GM21360 (cell line): ENCODE measurements around the gene TMEM50B.
"Not testable (repeated sequence)": the region's sequence is repeated elsewhere in the genome, so short reads cannot be mapped to it uniquely, and the experiment has no call there.

Source experiments
- ATAC-seq: cut with Tn5 transposase; IDR thresholded peaks from one replicate; pipeline ENCODE4 v1.9.1; 2021; ENCODE audit warnings: mild to moderate bottlenecking, moderate library complexity; ENCODE audit not compliant: unreplicated experiment

TMEM50B gene

DNA sequence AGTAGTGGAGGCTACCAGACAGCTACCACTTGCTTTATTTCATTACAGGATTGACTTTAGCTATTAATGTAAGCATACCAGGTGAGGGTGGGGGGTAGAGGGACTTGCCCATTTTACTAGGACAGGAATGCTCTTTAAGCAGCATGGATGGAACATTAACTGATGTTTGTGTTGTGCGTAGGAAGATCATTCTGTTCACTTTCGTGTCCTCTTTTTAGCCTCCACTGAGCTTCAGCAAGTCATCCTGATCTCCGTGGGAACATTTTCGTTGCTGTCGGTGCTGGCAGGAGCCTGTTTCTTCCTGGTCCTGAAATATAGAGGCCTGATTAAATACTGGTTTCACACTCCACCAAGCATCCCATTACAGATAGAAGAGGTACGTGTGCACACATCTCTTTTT is 47.3 kb downstream of the TMEM50B start:
- ATAC-seq = no peak

DNA sequence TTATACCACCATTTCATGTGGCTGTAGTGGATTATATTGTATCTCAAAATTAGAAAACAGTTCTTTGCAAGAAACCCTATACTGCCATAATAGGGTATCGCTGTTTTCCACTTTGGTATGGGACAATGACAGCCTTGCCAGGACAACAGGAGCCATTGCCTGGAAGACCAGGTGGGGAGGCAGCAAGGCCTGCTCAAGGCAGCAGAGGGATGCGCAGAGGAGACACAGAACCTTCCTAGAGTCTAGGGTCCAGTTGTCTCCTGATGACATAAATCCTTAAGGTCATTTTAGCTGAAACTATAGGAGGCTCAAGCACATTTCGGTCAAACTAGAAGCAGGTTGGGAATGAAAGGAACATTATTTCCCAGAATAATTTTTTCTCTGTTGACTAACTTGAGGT is 48.9 kb downstream of the TMEM50B start:
- no peak for ATAC-seq

DNA sequence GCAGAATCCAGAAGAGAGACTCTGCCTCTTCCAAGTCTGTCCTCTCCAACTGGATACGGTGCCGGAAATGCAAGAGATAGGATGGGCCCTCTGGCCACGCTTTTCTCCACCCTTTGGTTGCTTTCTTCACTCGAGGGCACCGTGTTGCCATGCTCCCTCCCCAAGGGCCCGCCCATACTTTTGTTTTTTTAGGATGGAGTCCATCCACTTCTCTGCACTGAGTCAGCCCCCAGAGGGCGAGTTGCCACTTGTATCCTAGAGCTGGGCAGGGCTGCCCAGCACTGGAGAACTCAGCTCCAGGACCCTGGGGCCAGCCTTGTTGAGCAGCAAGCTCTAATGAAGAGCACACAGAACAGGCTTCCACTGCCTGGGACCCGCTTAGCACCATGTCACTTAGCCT is 51.1 kb downstream of the TMEM50B start:
- ATAC-seq = no peak

DNA sequence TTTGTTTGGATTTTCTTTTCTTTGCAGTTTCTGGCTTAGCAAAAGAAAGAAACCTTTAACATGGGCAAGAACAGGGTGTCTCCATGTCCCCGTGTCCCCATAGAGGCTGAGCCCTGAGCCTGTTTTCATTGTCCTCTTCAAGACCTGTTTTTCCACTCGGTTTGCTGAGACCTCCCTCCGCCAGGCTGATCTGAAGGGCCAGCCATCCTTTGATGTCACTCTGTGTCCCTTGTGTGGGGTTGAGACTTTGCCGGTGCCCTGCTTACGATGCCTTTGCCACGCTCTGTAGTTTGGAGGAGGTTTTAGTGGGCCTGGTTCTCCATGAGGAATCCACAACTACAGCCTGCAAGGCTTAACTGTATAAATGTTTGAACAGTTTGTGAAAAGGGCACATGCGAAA is 52.7 kb downstream of the TMEM50B start:
- ATAC-seq = no peak

DNA sequence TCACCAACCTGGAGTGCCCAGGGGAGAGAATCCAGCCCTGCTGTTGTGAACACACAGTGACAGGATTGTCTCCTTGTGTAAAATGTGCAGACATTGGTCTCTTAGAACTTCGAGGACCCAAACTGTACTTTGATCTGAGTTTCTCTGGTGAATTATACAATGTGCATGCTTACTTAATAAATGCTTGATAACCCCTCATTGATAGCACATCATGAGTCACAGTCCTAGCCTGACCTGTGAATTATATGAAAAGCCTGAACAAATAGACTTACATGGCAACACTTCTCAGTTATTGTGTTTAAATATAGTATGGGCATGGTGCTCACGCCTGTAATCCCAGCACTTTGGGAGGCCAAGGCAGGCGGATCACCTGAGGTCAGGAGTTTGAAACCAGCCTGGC is 53.9 kb downstream of the TMEM50B start:
- ATAC-seq = no peak

DNA sequence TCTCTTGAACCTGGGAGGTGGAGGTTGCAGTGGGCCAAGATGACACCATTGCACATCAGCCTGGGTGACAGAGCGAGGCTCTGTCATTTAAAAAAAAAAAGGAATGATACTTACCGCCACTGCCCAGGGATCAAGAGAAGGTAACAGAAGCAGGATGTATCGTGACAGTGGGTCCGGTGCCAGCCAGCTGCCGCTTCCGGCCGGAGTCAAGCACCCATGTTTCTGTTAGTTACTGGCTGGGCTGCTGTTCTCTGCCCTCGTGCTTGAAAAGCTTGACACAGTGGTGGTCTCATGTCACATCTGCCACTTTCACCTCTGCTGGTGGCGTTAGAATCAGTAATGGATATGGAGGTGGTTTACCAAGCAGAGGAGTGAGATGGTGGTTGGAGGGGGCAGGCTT is 55.6 kb downstream of the TMEM50B start:
- ATAC-seq = no peak

DNA sequence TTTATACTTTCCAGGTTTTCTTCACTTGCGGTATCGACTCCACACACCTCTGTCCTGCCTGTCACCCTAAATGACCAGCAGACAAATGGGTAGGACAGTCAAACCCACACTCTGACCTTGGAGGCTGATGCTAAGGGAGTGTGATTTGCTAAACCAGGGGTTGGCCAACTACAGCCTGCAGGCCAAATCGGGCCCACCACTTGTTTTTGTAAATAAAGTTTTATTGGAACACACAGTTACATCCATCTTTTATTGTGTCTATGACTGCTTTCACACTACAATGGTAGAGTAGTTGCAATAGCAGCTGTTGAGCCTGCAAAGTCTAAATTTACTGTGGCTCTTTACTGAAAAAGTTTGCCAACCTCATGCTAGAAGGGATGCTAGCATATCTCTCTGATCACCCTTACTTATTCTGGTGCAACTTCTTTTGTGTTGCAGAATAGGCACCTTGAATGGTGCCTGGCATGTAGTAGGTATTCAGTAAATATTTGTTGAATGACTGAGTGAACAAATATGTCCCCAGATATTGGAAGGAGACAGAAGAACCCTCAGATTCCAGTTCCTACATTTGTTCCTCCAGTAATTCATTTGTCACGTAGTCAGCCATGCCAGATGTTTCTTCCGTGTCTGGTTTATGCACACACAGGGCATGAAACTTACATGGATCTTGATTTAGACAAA is 57.9 kb downstream of the TMEM50B start:
- no peak for ATAC-seq

DNA sequence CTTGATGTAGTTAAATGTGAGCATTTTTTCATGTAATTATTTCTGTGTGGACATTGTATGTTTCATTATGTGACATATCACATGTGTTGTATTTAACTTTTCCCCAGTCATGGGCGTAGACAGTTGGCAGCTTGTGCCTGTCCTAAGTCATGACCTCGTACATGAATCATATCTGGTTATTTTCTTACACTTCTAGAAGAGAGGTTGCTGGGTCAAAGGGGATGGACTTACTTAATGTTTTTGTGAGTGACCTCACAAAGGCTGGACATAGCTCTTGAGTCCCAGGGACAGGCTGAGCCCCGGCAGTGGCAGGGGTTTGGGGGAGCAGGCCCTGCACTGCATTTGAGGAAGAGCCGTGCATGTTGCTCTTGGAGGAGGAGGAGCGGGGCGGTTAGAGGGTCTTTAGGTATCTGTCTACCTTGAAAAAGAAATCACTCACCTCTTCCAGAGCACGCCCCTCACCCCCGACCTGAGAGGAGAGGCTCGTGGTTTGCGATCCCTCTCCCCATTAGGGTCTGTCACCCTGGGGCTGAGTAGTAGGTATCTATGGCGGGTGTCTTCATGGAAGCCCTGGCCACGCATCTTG is 60.1 kb downstream of the TMEM50B start:
- no peak for ATAC-seq

DNA sequence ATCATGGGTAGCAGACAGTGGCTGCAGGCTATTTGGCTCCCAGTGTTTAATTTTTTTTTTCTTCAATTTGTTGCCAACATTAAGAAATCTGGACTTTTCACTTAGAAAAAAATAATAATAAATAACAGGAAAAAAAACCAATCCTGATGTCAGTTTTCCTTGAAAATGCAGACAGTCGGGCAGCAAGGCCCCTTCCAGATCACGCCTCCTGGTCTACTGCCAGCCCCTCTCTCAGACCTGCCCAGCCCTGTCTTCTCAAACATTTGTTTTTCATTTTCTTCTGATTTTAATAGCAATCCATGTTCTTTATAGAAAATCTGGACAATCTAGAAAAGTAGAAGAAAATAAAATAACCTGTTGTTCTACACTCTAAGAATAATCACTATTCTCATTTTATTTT is 61.1 kb downstream of the TMEM50B start:
- ATAC-seq = no peak

DNA sequence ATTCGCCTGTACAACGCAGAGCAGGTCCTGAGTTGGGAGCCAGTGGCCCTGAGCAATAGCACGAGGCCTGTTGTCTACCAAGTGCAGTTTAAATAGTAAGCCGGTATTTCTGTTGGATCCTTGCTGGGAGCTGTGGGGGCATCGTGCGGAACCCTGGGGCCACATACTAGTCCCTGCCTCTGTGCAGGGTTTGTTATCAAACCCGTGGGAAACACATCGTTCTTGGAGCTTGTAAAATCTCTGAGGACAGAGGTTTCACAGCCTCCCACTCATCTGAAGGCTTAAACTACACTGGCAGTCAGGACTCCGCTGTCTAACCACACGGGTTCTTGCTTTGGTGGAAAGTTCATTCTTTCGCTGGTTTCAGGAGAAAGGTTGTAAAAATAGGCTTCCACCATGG is 64.8 kb downstream of the TMEM50B start:
- ATAC-seq = no peak

DNA sequence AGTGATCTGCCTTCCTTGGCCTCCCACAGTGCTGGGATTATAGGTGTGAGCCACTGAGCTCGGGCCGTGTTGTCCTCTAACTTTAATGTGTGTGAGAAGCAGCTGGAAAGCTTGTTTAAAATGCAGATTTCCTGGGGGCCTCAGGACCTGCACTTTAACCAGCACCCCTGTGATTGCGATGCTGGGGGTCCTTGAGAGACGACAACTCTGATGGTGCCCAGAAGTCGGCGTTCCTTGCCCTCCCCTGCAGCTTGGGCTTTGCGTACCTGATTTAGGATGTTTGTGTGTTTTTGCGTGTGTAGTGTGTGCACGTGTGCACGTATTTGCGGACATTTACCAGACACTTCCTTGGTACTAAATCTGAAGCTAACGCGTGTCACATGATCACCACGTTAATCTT is 65.7 kb downstream of the TMEM50B start:
- ATAC-seq = no peak

DNA sequence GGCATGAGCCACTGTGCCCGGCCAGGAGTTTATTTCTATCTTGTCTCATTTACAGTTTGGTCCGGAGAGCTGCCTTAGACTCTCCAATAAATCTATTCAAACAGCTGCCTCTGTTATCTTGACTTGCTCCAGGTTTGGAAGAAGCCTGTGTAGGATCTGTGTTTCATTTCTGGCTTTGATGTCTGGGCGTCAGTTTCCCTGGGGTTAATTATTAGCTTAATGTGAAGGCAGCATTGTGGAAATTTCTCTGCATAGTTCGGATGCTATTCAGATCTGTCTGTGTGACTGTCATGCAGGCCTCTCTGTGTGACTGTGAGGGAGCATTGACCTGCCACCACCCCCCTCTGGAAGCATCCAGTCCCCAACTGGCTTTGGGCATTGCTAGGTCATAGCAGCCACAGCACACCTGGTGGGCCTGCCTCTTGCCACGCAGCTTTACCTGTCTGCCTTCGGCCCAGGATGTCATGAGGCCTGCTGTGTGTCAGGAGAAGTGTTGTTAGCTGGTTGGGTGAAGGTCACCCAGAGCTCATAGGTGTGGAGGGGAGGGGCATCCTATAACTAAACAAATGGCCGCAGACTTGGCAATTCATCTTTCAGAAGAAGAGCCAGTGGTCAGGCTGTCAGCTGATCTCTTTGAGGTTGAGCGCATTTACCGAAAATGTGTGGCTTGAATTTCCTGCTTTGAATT is 66.8 kb downstream of the TMEM50B start:
- ATAC-seq = no peak

DNA sequence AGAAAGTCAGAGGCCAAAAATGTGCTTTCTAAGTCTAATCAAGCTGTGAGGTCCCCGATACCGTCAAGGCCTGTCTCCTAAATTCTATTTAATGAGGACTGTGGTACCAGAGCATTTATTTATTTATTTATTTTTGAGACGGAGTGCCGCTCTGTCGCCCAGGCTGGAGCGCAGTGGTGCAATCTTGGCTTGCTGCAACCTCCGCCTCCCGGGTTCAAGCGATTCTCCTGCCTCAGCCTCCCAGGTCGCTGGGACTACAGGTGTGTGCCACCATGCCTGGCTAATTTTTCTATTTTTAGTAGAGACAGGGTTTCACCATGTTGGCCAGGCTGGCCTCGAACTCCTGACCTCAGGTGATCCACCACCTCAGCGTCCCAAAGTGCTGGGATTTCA is 67.3 kb downstream of the TMEM50B start:
- not testable (repeated sequence) for ATAC-seq

DNA sequence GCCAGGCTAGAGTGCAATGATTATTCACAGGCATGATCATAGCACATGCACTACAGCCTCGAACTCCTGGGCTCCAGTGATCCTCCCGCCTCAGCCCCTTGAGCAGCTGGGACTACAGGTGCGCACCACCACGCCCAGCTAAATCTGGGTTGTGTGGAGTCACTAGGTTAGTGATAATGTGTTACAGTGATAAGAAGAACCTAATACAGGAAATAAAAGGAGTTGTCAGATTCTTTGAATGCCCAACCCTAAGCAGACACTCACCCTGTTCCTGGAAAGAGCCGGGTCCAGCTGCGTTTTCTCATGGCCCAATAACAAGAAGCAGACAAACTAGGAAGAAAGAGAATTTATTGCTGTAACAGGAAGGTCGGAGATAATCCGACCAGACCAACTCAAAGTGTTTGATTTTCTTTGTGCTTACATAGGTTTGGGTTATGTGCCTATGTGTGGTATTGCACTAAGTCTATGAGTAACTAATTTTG is 67.8 kb downstream of the TMEM50B start:
- no peak for ATAC-seq

DNA sequence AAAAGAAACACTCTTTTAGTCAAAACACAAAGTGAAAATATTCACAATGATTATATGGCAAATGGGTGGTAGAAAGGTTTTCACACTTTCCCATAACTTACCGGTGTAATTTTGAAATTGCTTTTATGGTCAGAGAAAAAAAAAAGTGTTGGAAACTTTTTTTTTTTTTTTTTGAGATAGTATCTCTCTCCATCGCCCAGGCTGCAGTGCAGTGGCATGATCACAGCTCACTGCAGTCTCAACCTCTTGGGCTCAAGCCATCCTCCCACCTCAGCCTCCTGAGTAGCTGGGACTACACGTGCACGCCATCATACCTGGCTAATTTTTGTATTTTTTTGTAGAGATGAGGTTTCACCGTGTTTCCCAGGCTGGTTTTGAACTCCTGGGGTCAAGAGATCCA is 73.3 kb downstream of the TMEM50B start:
- no peak for ATAC-seq

DNA sequence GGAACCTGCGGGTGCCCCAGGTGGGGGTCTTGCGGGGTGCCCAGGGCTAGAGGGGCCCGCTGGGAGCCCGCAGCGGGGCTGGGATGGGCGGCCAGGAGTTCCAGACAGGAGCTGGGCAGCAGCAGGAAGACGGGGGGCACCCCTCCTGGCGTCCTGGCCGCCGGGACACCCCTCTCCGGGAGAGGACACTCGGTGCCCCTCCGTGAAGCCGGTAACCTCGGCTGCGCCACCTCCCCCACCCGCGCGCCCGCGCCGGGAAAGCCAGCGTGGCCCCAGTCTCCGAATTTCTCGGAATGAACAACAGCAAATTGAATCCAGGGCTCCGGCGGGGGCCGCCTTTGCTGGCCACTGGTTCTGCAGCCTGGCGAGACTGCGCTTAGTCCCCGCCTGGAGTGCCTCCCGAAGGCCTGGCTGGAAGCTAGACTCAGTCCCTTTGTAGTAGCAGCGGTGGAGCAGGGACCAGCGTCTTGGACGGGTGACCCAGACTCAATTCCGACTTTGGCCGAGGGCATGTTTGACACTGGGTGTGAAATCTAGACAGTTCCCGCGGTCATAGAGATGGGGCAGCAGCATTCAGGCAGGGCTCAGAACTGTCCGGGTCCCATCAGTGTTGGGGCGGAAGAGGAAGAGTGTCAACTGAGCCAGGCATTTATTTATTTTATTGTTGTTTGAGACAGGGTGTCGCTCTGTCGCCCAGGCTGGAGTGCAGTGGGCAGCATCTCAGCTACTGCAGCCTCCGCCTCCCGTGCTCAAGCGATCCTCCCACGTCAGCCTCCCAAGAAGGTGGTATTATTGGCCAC is 75.8 kb downstream of the TMEM50B start:
- ATAC-seq = peak; percentile 27

DNA sequence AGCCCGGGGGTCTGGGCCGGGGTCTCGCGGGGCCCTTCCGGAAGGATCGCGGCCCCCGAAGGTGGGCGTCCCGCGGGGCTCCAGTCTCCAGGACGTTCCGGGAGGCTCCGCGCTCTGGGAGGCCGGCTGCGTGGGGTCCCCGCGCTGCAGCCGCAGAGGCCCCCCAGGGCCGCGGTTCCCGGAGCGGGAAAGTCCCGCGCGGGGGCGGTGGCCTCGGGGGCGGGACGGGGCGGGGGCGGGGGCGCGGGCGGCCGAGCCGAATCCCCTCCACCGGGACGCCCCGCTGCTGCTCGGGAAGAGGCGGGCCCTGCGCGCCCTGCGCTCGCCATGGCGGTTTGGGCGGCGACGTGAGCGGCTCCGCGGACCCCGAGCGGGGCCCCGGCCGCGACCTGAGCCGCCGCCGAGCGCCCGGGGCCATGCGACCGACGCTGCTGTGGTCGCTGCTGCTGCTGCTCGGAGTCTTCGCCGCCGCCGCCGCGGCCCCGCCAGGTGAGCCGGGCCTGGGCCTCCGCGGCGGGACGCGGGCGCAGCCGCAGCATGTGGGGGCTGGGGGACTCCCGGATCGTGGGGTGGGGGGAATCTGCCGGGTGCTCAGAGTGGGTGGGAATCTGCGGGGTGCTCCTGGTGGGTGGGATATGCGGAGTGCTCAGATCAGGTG is 76.5 kb downstream of the TMEM50B start, which contains the start of gene IFNGR2:
TSS of gene IFNGR2 (plus strand) at position 286 of the 658 bp plus-strand sequence. CDS start at position 417, 131 bp downstream.
- peak; percentile 34 for ATAC-seq

DNA sequence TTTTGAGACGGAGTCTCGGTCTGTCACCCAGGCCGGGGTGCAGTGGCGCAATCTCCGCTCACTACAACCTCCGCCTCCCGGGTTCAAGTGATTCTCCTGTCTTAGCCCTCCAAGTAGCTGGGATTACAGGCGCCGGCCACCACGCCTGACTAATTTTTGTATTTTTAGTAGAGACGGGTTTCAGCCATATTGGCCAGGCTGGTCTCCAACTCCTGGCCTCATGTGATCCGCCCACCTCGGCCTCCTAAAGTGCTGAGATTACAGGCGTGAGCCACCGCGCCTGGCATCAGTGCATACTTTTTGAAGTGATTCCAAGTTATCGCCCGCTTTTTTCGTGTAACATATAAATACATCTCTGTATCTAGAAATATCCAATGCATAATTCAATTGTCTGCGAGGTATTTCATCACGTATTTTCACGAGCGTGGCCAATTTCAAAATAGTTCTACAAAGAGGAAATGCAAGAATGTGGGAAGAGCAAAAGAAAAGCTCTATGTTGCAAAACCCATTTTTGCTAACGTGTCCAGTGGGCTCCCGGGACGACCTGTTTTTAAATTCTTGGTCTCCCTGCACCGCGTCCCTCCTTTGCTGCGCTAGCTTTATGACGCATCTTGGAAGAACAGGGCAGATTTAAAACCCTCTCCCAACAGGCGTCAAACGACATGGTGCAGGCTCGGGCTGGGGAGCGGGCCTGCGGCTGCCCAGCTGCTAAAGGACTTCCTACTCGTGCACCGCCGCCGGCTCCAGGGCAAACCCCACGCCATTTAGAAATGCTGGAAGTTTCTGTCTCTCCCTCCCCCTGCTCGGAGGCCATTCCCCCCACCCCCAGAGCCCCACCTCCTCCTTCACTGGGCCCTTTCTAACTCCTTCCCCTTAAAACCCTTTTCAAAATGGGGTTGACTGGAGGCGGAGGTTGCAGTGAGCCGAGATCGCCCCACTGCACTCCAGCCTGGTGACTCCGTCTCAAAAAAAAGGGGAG is 77.5 kb downstream of the TMEM50B start:
- no peak for ATAC-seq

DNA sequence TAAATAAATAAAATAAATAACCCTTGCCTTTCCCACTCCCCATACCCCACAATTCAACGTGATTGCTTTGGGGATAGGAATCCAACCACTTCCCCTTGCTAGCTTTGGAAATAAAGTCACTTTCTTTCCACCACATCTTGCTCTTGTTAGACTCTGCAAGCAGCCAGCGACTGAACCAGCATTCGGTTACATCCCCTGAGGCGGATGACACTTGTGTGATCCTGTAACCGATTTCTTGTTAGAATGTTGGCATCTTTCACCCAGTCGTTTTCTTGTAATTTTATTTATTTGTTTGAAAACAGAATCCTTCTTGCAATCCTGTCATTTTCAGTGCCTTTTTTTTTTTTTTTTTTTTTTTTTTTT is 78.2 kb downstream of the TMEM50B start:
- no peak for ATAC-seq
